HEK293 (cell line): ENCODE data around the gene HTT.

ENCODE experiments used
- BCL6B ChIP-seq: fragments of 450-650 bp; formaldehyde crosslinking; IDR thresholded peaks from 2 replicates; pipeline ENCODE4 v1.5.1; 2017; ENCODE audit warnings: missing biosample characterization, missing genetic modification characterization
- CTCF ChIP-seq: fragments of 450-650 bp; formaldehyde crosslinking; IDR thresholded peaks from 2 replicates; pipeline ENCODE4 v1.5.1; 2016; ENCODE audit warnings: missing biosample characterization, missing genetic modification characterization
- HOXD13 ChIP-seq: sonication (generic); formaldehyde crosslinking; IDR thresholded peaks from 2 replicates; pipeline ENCODE4 v1.8.0; 2022; ENCODE audit warnings: missing genetic modification reagents, borderline replicate concordance
- IKZF3 ChIP-seq: fragments of 450-650 bp; IDR thresholded peaks from 2 replicates; pipeline ENCODE4 v1.5.0; 2018; ENCODE audit warnings: missing biosample characterization, mild to moderate bottlenecking, missing genetic modification characterization, moderate library complexity
- KLF16 ChIP-seq: fragments of 450-650 bp; formaldehyde crosslinking; IDR thresholded peaks from 2 replicates; pipeline ENCODE4 v1.5.1; 2017; ENCODE audit warnings: missing biosample characterization, missing genetic modification characterization
- KLF8 ChIP-seq: fragments of 450-650 bp; formaldehyde crosslinking; IDR thresholded peaks from 2 replicates; pipeline ENCODE4 v1.5.1; 2016; ENCODE audit warnings: missing biosample characterization, missing genetic modification characterization
- KLF9 ChIP-seq: fragments of 450-650 bp; formaldehyde crosslinking; IDR thresholded peaks from 2 replicates; pipeline ENCODE4 v1.5.1; 2016; ENCODE audit warnings: missing biosample characterization, missing genetic modification characterization, low read depth
- PATZ1 ChIP-seq: fragments of 450-650 bp; formaldehyde crosslinking; IDR thresholded peaks from 2 replicates; pipeline ENCODE4 v1.5.1; 2016; ENCODE audit warnings: missing biosample characterization, missing genetic modification characterization
- REPIN1 ChIP-seq: fragments of 450-650 bp; formaldehyde crosslinking; IDR thresholded peaks from 2 replicates; pipeline ENCODE4 v1.5.1; 2017; ENCODE audit warnings: missing biosample characterization, missing genetic modification characterization, low read depth
- SP2 ChIP-seq: fragments of 450-650 bp; formaldehyde crosslinking; IDR thresholded peaks from 2 replicates; pipeline ENCODE4 v1.5.1; 2016; ENCODE audit warnings: missing biosample characterization, missing genetic modification characterization
- SP3 ChIP-seq: fragments of 450-650 bp; formaldehyde crosslinking; IDR thresholded peaks from 2 replicates; pipeline ENCODE4 v1.5.1; 2016; ENCODE audit warnings: missing biosample characterization, missing genetic modification characterization
- WT1 ChIP-seq: fragments of 450-650 bp; formaldehyde crosslinking; IDR thresholded peaks from 2 replicates; pipeline ENCODE4 v1.5.1; 2016; ENCODE audit warnings: missing biosample characterization, missing genetic modification characterization
- ZBTB10 ChIP-seq: fragments of 450-650 bp; formaldehyde crosslinking; IDR thresholded peaks from 2 replicates; pipeline ENCODE4 v1.5.1; 2016; ENCODE audit warnings: missing biosample characterization, missing genetic modification characterization
- ZBTB17 ChIP-seq: fragments of 450-650 bp; formaldehyde crosslinking; IDR thresholded peaks from 2 replicates; pipeline ENCODE4 v1.5.1; 2016; ENCODE audit warnings: missing biosample characterization, missing genetic modification characterization
- ZFP37 ChIP-seq: fragments of 450-650 bp; formaldehyde crosslinking; IDR thresholded peaks from 2 replicates; pipeline ENCODE4 v1.5.1; 2016; ENCODE audit warnings: missing biosample characterization, missing genetic modification characterization
- ZNF2 ChIP-seq: fragments of 450-650 bp; formaldehyde crosslinking; IDR thresholded peaks from 2 replicates; pipeline ENCODE4 v1.5.1; 2016; ENCODE audit warnings: missing biosample characterization, missing genetic modification characterization
- ZNF211 ChIP-seq: fragments of 450-650 bp; formaldehyde crosslinking; IDR thresholded peaks from 2 replicates; pipeline ENCODE4 v1.5.1; 2016; ENCODE audit warnings: low read depth, missing biosample characterization, missing genetic modification characterization
- ZNF341 ChIP-seq: fragments of 450-650 bp; formaldehyde crosslinking; IDR thresholded peaks from 2 replicates; pipeline ENCODE4; 2016; ENCODE audit warnings: low read depth, missing biosample characterization, missing genetic modification characterization
- ZNF366 ChIP-seq: fragments of 450-650 bp; formaldehyde crosslinking; conservative IDR thresholded peaks from 2 replicates; pipeline ENCODE4 v1.5.1; 2016; ENCODE audit warnings: missing biosample characterization, missing genetic modification characterization
- ZNF37A ChIP-seq: fragments of 450-650 bp; IDR thresholded peaks from 2 replicates; pipeline ENCODE4 v1.5.1; 2018; ENCODE audit warnings: missing biosample characterization, missing genetic modification characterization
- ZNF544 ChIP-seq: fragments of 450-650 bp; formaldehyde crosslinking; IDR thresholded peaks from 2 replicates; pipeline ENCODE4 v1.5.0; 2017; ENCODE audit warnings: missing biosample characterization, missing genetic modification characterization
- ZNF692 ChIP-seq: fragments of 450-650 bp; formaldehyde crosslinking; IDR thresholded peaks from 2 replicates; pipeline ENCODE4 v1.5.1; 2016; ENCODE audit warnings: missing biosample characterization, missing genetic modification characterization
- ZNF704 ChIP-seq: fragments of 450-650 bp; formaldehyde crosslinking; IDR thresholded peaks from 2 replicates; pipeline ENCODE4 v1.5.1; 2016; ENCODE audit warnings: missing biosample characterization, missing genetic modification characterization
- ZXDB ChIP-seq: fragments of 450-650 bp; formaldehyde crosslinking; IDR thresholded peaks from 2 replicates; pipeline ENCODE4 v1.5.1; 2016; ENCODE audit warnings: missing biosample characterization, missing genetic modification characterization

The HTT gene

GRCh38 chr4:3292571-3293400 lies 218.3 kb downstream of the HTT start, which contains the start of gene RGS12 (continued):
- peak; percentile 83 for TF ChIP-seq KLF9 (tag by site-specific recombination)
- no peak for TF ChIP-seq BCL6B
- peak; percentile 48 for TF ChIP-seq ZXDB (tag by site-specific recombination)
- no peak for TF ChIP-seq ZNF544 (tag by site-specific recombination)
- TF ChIP-seq ZNF692 (tag by site-specific recombination): no peak
- 0 out of 2 replicates have a peak, but pooled peaks have one; percentile 15 for TF ChIP-seq ZNF2 (tag by site-specific recombination)
- TF ChIP-seq REPIN1 (tag by site-specific recombination): peak; percentile 39; the same call in 1 of the 2 replicates
- TF ChIP-seq KLF8 (tag by site-specific recombination): peak; percentile 51
- TF ChIP-seq KLF16 (tag by site-specific recombination): peak; percentile 53; the same call in 1 of the 2 replicates
- TF ChIP-seq ZNF211 (tag by site-specific recombination): no peak
- TF ChIP-seq ZNF366 (tag by site-specific recombination): peak; percentile 69; the same call in 1 of the 2 replicates
- no peak for TF ChIP-seq ZNF37A (tag by site-specific recombination)
- TF ChIP-seq ZNF704 (tag by site-specific recombination): no peak
- TF ChIP-seq WT1 (tag by site-specific recombination): no peak
- TF ChIP-seq SP2 (tag by site-specific recombination): peak; percentile 66
- TF ChIP-seq HOXD13: no peak
- TF ChIP-seq IKZF3: peak; percentile 9; the same call in 1 of the 2 replicates
- TF ChIP-seq ZBTB10 (tag by site-specific recombination): peak; percentile 78
- TF ChIP-seq ZNF341 (tag by site-specific recombination): no peak
- TF ChIP-seq CTCF (tag by site-specific recombination): 0 out of 2 replicates have a peak, but pooled peaks have one; percentile 8
- peak; percentile 57 for TF ChIP-seq SP3 (tag by site-specific recombination)
- peak; percentile 88 for TF ChIP-seq PATZ1 (tag by site-specific recombination)
- no peak for TF ChIP-seq ZFP37 (tag by site-specific recombination)
- TF ChIP-seq ZBTB17: no peak
